Stimulated activated CD8-positive, alpha-beta memory T cell treated with anti-CD3 and anti-CD28 coated beads, Interleukin-12 subunit alpha, Interleukin-12 subunit beta, amount 100 ng/mL, for 4 hours (primary cell): ENCODE measurements around the gene LUC7L.
A peak's percentile ranks its signal among the peaks of the same experiment; 100 is the strongest.
"Not testable (repeated sequence)": the region's sequence is repeated elsewhere in the genome, so short reads cannot be mapped to it uniquely, and the experiment has no call there.

Experiments
- DNase-seq: peaks from one replicate; pipeline ENCODE4 v3.0.0-alpha.2; 2020; ENCODE audit warnings: low read depth

LUC7L gene

GRCh38 chr16:230351-230750, 1.1 kb upstream of the LUC7L start:
- DNase-seq, result not testable (repeated sequence)

DNA sequence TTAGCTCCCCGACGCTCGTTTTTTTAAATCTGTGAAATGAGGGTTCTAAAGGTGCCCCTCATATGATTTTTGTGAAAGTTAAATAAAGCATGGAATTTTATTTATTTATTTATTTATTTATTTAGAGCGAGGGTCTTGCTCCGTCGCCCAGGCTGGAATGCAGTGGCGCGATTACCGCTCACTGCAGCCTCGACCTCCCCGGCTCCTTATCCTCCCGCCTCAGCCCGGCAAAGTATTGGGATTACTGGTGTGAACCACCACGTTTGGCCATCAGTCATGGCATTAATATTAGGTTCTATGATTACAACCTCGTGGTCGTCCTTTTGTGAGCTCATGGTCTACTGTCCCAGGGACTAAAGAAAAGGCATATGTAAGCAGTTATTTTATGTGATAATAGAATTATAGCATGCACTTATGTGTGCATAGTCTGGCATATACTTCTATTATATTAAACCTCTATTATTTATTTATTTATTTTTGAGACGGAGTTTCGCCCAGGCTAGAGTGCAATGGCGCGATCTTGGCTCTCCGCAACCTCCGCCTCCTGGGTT, 557 bp upstream of the LUC7L start:
- no peak for DNase-seq

- no peak for DNase-seq
Measured at GRCh38 chr16:228151-228851, 948 bp downstream of the LUC7L start.

DNA sequence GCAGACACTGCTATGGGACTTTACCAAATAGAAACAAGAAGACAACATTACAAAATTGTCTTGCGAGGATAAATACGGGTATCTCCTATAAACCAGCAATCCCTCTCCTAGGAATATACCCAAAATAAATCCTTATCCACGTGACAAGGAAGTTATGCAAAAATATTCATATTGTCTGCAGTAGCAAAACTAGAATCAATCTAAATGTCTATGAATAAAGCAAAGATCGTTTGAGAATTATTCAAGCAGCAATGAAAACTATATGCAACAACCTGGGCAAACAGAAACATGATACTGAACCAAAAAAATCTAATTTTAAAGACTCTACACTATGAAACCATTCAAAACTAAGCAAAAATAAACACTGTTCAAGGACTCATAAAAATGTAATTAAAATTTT, 9.2 kb downstream of the LUC7L start:
- no peak for DNase-seq

GRCh38 chr16:212999-213398, 16.2 kb downstream of the LUC7L start:
- DNase-seq, result no peak

DNA sequence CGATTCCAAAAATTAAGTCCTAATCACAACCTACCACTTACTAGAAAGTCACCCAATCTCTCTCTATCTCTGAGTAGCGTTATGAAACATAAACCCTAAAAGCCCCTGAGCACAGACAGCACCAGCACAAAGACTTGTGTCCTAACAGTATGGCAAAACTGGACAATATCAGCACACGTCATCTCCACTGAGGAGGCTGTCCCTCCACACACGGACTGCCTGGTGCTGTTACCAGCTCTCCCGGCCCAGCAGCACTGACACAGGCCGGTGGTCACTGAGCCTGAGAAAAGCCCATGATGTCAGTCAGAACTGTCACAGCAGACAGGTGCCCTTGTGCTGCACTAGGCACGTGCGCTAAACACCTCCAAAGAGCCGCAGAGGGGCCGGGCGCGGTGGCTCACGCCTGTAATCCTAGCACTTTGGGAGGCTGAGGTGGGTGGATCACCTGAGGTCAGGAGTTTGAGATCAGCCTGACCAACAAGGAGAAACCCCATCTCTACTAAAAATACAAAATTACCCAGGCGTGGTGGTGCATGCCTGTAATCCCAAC, 17.5 kb downstream of the LUC7L start:
- DNase-seq, result not testable (repeated sequence)

GRCh38 chr16:209359-209758, 19.9 kb downstream of the LUC7L start:
- not testable (repeated sequence) for DNase-seq

- not testable (repeated sequence) for DNase-seq
Measured at GRCh38 chr16:204046-204445, 25.2 kb downstream of the LUC7L start.

- DNase-seq, result no peak
Measured at GRCh38 chr16:203246-203645, 26.0 kb downstream of the LUC7L start.

- no peak for DNase-seq
Measured at GRCh38 chr16:200388-200787, 28.9 kb downstream of the LUC7L start.

DNA sequence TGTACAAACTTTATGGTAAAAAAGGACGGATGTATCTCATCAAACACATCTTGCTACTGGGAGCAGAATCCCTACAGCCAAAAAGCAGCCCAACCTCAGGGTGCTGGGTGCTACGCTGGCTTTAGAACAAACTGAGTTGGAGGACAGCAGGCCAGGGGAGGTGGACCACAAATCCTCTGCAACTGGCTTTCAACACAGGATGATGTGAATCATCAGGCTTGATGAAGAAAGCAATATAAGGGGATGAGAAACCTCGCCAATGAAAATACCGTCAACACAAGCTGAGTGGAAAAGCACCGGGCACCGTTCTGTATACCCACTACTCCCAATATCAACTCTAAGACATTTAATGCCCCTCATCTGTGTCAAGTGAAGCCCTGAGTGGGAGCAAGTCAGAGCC, 34.7 kb downstream of the LUC7L start:
- DNase-seq, result no peak

DNA sequence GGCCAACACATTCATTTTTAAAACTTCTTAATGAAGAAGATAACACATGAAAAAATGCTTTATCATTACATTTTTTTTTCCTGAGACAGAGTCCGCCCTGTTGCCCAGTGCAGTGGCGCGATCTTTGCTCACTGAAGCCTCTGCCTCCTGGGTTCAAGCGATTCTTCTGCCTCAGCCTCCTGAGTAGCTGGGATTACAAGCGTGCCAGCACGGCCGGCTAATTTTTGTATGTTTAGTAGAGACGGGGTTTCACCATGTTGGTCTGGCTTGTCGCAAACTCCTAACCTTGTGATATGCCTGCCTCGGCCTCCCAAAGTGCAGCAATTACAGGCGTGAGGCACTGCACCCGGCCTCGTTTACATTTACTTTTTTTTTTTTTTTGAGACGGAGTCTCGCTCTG, 35.8 kb downstream of the LUC7L start:
- DNase-seq, result no peak

DNA sequence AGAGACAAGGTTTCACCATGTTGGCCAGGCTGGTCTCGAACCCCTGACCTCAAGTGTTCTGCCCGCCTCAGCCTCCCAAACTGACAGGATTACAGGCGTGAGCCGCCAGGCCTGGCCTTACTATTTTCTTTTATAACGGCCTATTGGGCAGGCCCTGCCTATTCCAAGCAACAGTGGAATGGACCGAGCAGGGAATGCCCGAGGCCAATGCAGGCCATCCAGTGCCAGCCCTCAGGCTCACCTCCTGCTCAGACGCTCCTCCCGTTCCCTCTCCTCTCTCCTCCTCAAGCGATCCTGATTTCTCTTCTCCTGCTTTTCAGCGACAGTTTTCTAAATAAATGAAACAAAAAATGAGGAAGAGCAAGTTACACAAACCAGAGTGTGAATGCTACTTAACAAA, 36.6 kb downstream of the LUC7L start:
- no peak for DNase-seq

GRCh38 chr16:191831-192230, 37.4 kb downstream of the LUC7L start:
- DNase-seq, result no peak

DNA sequence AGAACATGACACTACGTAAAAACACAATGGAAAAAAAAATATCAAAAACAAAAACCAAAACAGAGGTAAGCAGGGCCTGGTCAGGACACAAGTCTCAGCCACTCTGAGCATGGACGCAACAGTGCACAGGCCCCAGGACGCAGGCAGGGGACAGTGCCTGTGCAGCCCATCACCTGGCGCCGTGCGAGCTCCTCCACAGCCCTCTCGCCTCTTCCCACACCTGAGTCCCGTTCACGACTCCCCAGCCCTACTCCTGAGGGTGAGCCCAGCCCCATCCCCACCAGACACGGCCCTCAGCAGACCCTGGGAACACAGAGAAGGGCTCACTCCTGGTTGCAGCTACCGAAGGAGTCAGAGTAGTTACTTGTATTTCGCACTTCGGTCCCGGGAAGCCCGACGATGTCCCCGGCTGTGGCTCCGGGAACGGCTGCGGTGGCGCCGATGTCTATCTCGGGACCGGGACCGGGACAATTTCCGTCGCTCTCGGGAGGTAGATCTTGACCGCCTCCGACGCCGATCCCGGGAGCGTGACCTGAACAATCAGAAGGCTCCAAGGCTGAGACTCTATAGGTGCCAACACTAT, 39.6 kb downstream of the LUC7L start:
- no peak for DNase-seq

DNA sequence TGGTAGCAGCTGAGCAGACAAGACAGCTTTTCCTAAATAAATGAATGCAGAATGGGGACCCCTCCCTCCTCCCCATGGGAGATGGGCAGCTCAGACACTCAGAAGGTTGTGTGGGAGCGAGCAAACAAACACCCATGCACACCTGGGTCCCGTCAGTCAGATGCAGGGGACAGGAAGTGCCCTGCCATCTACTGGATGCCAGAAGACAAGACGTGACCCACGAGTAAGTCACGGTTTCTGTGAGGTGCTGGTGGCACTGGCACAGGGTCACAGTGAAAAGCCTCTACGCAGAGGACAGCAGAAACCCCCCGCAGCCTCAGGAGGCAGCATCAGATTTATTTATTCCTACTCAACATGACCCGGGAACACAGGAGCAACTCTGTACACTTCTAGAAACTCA, 40.6 kb downstream of the LUC7L start:
- DNase-seq, result no peak

DNA sequence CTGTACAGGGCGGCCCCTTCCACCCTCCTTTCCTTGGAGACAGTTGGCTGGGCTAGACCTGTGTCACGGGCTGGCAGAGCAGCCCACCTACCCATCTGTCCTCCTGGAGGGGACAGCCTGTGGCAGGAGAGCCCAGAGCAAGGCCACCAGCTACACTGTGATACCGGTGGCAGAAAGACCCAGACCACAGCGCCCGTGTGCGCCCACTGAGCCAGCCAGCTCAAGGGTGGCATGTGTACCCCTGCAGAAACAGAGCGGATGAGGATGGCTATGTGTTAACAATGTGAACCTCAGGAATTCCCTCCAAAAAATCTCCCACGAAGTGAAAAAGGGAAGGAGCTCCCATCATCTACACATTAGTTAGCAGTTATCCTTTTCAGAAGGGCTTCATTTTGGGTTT, 41.9 kb downstream of the LUC7L start:
- no peak for DNase-seq

DNA sequence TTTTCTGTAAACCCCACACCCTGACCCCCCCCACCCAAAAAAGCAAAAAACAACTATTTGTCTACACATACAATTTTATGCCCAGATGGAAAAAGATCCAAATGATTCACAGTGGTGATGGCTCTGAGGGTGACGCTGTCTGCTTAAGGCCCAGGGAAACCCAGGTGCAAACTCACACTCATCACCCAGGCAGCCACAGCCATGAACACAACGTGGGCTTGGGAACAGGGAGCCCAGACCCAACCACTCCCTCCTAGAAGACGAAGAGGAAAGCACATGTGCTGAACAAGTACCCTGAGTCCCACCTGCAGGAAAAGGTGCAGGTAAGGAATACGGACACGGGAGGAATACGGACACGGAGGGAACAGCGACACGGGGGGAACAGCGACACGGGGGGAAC, 43.6 kb downstream of the LUC7L start:
- DNase-seq, result no peak

- no peak for DNase-seq
Measured at GRCh38 chr16:185213-185612, 44.0 kb downstream of the LUC7L start.

GRCh38 chr16:183005-183404, 46.2 kb downstream of the LUC7L start:
- DNase-seq, result no peak

DNA sequence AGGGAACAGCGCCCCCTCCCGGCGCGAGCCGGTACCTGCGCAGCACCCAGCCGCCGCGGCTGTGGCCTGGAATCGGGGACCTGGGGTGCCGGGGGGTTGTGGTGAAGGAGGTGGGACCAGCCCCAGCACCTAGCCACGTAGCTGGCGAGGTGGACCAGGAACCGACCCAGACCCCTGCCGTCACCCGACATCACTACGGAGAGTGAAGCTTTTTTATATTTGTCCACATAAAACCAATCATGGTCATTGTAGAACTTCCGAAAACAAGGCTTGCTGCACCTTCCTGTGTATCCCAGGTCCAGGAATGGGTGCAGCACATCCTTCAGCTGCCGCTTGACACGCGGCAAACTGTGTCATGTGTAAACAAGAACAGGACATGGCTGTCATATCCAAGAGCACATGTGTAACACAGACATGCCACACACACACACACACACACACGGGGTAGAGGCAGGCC, 47.7 kb downstream of the LUC7L start:
- DNase-seq, result no peak

DNA sequence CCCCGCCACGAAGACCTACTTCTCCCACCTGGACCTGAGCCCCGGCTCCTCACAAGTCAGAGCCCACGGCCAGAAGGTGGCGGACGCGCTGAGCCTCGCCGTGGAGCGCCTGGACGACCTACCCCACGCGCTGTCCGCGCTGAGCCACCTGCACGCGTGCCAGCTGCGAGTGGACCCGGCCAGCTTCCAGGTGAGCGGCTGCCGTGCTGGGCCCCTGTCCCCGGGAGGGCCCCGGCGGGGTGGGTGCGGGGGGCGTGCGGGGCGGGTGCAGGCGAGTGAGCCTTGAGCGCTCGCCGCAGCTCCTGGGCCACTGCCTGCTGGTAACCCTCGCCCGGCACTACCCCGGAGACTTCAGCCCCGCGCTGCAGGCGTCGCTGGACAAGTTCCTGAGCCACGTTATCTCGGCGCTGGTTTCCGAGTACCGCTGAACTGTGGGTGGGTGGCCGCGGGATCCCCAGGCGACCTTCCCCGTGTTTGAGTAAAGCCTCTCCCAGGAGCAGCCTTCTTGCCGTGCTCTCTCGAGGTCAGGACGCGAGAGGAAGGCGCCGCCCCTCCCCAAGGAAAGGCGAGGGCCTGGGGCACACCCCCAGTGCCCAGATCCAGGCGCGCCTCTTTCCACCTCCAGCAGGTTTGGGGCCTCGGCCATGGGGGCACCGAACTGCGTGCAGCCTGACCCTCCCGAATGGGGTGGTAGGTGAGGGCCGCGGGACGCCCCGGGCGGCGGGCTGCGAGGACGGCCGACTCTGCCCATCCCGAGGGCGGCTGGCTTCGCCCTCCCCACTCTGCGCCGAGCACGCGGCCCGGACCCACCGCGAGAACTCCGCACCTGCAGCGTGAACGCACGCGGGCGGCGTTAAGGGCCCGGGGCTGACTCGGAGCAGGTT, 48.3 kb downstream of the LUC7L start:
- peak; percentile 66 for DNase-seq
